Bronchial epithelial cell (primary cell): ENCODE results near the gene SERPINE3. TPM values are rescaled to one million over a fixed set of nuclear protein-coding genes. Genes with fewer than 3 reads are reported as not detected.
A peak's percentile ranks its signal among the peaks of the same experiment; 100 is the strongest.

Source experiments
- DNase-seq: peaks from one replicate; pipeline ENCODE4 v3.0.0-alpha.2; 2010; ENCODE audit warnings: low read depth
- FAIRE-seq: peaks from 2 replicates; lab custom pipeline; 2011; peaks lifted over from hg19 to GRCh38; lab: Jason Lieb, UNC
- H3K27me3 ChIP-seq: 2 replicates; pipeline ENCODE4 v1.5.1; 2011; ENCODE audit warnings: low read length; ENCODE audit not compliant: control insufficient read depth, insufficient read depth
- H3K36me3 ChIP-seq: 2 replicates; pipeline ENCODE4 v1.5.1; 2011; ENCODE audit warnings: low read length; ENCODE audit not compliant: control insufficient read depth, insufficient read depth
- H3K4me3 ChIP-seq: 2 replicates; pipeline ENCODE4 v1.5.1; 2011; ENCODE audit warnings: mild to moderate bottlenecking, low read depth, low read length, control low read depth
- total RNA-seq: library from RNA; depleted of rRNA; stranded (reverse); fragments of >200 nt; gene quantifications from 2 replicates; pipeline ENCODE4 v1.2.1, GENCODE V29; 2014
- TF ChIP-seq, protein P1 (sequence below): IDR thresholded peaks from 2 replicates; pipeline ENCODE4 v1.5.1; 2011; ENCODE audit warnings: mild to moderate bottlenecking, moderate library complexity, low read length, control low read depth, inconsistent platforms; ENCODE audit not compliant: insufficient read depth, severe bottlenecking

SERPINE3 gene
- total RNA-seq, 1 donor from 2014 or later: not detected

DNA sequence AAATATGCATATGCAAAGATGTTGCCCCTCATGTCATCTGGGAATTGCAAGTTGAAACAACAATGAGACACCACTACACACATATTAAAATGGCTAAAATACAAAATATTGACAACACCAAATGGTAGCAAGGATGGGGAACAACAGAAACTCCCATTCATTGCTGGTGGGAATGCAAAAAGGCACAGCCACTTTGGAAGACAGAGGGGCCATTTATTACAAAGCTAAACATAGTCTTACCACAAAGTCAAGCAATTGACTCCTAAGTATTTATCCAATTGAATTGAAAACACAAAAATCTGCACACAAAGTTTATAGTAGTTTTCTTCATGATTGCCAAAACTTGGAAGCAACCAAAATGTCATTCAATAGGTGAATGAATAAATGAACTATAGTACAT, 6.1 kb upstream of the SERPINE3 start:
- DNase-seq (no peak), FAIRE-seq (no peak)
- Histone ChIP-seq H3K4me3 (no peak overlapping the region), H3K27me3 (no peaks in the 10 kb centered on the region), H3K36me3 (no peaks in the 10 kb centered on the region)
- TF ChIP-seq, protein P1, sequence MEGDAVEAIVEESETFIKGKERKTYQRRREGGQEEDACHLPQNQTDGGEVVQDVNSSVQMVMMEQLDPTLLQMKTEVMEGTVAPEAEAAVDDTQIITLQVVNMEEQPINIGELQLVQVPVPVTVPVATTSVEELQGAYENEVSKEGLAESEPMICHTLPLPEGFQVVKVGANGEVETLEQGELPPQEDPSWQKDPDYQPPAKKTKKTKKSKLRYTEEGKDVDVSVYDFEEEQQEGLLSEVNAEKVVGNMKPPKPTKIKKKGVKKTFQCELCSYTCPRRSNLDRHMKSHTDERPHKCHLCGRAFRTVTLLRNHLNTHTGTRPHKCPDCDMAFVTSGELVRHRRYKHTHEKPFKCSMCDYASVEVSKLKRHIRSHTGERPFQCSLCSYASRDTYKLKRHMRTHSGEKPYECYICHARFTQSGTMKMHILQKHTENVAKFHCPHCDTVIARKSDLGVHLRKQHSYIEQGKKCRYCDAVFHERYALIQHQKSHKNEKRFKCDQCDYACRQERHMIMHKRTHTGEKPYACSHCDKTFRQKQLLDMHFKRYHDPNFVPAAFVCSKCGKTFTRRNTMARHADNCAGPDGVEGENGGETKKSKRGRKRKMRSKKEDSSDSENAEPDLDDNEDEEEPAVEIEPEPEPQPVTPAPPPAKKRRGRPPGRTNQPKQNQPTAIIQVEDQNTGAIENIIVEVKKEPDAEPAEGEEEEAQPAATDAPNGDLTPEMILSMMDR: no peak

DNA sequence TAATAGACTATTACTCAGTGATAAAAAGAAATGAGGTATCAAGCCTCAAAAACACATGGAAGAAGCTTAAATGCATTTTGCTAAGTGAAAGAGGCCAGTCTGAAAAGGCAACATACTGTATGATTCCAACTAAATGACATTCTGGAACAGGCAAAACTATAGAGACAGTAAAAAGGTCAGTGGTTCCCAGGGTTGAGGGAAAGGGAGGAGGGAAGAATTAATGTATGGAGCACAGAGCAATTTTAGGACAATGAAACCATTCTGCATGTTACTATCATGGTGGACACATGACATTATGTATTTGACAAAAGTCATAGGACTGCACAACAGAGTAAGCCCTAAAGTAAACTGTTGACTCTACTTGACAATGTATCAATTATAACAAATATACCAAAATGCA, 5.7 kb upstream of the SERPINE3 start:
- H3K36me3 ChIP-seq: no peaks in the 10 kb centered on the region
- H3K4me3 ChIP-seq: no peak overlapping the region
- DNase-seq (no peak), FAIRE-seq (no peak)
- H3K27me3 ChIP-seq: no peaks in the 10 kb centered on the region
- TF ChIP-seq, protein P1: no peak

DNA sequence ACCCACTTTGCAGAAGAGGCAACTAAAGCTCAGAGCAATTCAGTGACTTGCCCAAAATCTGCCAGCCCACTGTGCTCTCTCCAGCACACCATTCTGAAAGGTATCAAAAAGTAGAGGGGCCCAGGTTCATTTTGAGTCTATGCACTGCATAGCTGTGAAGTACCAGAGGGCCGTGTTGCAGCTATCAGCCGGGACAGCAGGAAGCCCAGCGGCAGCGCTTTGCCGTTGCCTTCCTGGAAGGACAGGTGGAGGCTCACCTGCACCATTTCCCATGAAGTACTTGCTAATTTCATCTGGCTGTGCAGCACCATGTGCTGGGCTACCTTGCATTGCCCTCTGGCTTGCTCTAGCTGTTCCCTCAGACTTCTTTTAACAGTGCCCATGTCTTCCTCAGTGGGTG, 2.7 kb upstream of the SERPINE3 start:
- Histone ChIP-seq H3K4me3 (no peak overlapping the region), H3K36me3 (no peaks in the 10 kb centered on the region), H3K27me3 (no peaks in the 10 kb centered on the region)
- FAIRE-seq (no peak), DNase-seq (no peak)
- TF ChIP-seq, protein P1: no peak

DNA sequence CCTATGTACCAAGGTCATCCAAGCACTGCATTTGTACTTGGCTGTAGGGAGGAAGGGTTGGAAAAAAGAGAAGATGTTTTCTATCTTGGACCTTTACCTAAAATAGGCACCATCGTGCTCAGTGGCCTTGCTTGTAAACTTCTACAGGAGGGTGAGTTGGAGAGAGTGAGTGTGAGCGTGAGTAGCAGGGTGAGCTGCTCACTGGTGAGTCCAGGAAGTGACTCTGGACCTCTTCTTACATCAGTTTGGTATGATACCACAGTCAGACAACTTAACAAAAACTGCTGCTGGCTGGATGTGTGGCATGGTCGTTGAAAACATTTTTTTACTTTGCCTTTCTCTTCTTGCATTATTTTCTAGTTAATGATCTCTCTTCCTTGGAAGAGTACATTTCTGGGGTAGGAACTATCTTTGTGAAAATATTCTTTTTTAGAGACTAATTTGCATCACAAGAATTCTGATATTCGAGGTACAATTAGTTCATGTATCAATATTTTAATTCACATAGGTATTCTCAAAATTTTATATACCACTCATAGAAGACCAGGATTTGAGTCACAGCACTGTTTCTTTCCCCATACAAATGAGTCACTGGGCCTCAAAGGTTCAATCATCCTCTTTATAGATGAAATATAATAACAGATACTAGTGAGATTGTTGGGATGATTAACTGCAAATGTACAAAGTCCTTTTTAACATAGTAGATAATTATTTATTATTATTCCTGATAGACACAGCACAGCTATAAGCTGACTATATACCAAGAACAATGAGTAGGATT, 651 bp downstream of the SERPINE3 start:
- Histone ChIP-seq H3K36me3 (no peaks in the 10 kb centered on the region), H3K4me3 (no peak overlapping the region), H3K27me3 (no peaks in the 10 kb centered on the region)
- TF ChIP-seq, protein P1: no peak
- DNase-seq (peak; percentile 48), FAIRE-seq (peak; percentile 87)

DNA sequence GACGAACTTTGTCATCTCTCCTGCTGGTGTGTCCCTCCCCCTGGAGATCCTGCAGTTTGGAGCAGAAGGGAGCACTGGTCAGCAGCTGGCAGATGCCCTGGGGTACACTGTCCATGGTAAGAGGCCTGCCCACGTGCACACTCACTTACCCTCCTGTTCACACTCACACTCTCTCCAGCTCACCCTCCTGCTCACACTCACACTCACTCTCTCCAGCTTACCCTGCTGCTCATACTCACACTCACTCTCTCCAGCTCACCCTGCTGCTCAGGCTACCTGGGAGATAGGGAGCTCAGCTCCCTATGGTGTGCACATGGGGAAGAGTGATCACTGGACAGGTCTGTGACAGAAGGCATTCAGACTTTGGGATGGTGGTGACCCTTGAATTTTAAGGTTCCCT, 1.7 kb downstream of the SERPINE3 start:
- H3K4me3 ChIP-seq: no peak overlapping the region
- H3K36me3 ChIP-seq: no peaks in the 10 kb centered on the region
- H3K27me3 ChIP-seq: no peaks in the 10 kb centered on the region
- peak; percentile 96 for FAIRE-seq
- no peak for DNase-seq
- TF ChIP-seq, protein P1: no peak

DNA sequence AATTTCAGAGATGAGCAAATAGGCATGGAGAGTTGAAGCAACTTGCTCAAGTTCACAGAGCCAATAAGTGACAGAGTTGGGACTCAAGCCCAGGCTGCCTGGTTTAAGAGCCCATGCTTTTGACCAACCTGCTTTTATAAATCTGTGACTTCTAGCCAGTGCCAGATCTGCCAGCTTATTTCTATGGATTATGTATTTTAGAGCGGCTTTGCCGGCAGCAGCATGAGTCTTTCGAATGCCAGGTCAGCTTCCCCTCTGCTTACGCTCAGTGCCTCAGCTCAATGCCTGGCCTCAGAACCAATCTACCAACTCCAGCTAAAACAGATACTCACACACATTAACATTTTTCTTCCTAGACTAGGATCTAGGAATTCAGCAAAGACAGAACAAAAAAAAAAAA, 2.3 kb downstream of the SERPINE3 start:
- TF ChIP-seq, protein P1: no peak
- no peaks in the 10 kb centered on the region for H3K36me3 ChIP-seq
- no peak for FAIRE-seq
- H3K27me3 ChIP-seq: no peaks in the 10 kb centered on the region
- no peak overlapping the region for H3K4me3 ChIP-seq
- DNase-seq: no peak
